Left colon (tissue), 2 donors: ENCODE results near the gene LCOR. TPM values are rescaled to one million over a fixed set of nuclear protein-coding genes. Genes with fewer than 3 reads are reported as not detected.

Experiments
- ATAC-seq: fragments of 200-7000 bp; cut with Tn5 transposase; one replicate; pipeline ENCODE4 v1.9.1; 2020; ENCODE audit warnings: mild to moderate bottlenecking, moderate library complexity
- DNase-seq, 2 donors: peaks; one replicate each; pipeline ENCODE4 v3.0.0-alpha.2; 2020
- intact Hi-C, 2 donors: fragments of 100-400 bp; cut with DNase I in 1 of 2; cut with micrococcal nuclease in 1 of 2; formaldehyde crosslinking; loops; one replicate each; pipeline versions ENCODE4 v1.11.2 to v1.14.0; 2022; cut with DNase I, micrococcal nuclease
- total RNA-seq, 2 donors: library from RNA; stranded (reverse); fragmentation: NEBNext Ultra II Directional; extraction: Animal tissue kit (Norgen Biotek cat#: 25700); gene quantifications; one replicate each; pipeline ENCODE4 v1.2.1, GENCODE V29; 2021
- donor health status: DM: no; HTN: no; CAD: no.
- donor health status: DM: yes; HTN: yes; CAD: no.

LCOR gene
- total RNA-seq, 2 donors from 2014 or later, result 82.4 to 93.7 TPM

- intact Hi-C loops, result no loop called here
- ATAC-seq (peak; percentile 9), DNase-seq (no peak)
Measured at GRCh38 chr10:96999337-96999736, 167.2 kb downstream of the LCOR start.

GRCh38 chr10:96999987-97000386, 167.9 kb downstream of the LCOR start:
- intact Hi-C loops, result no loop called here

GRCh38 chr10:97000487-97001182, 168.5 kb downstream of the LCOR start:
- ATAC-seq, result no peak
- intact Hi-C loops, result no loop called here
- no peak for DNase-seq

More at GRCh38 chr10:96999987-97000386, 167.9 kb downstream of the LCOR start:
- DNase-seq (no peak), ATAC-seq (no peak)

- intact Hi-C loops, result no loop called here
- DNase-seq, result no peak
- no peak for ATAC-seq
Measured at GRCh38 chr10:97001183-97001991, 169.3 kb downstream of the LCOR start.

- intact Hi-C loops, result no loop called here
- ATAC-seq, result no peak
Measured at GRCh38 chr10:97002670-97003069, 170.6 kb downstream of the LCOR start.

GRCh38 chr10:97003151-97003803, 171.2 kb downstream of the LCOR start:
- intact Hi-C loops, result no loop called here
- DNase-seq (no peak), ATAC-seq (no peak)

More at GRCh38 chr10:97002670-97003069, 170.6 kb downstream of the LCOR start:
- no peak for DNase-seq

- ATAC-seq (no peak), DNase-seq (no peak)
- intact Hi-C loops, result no loop called here
Measured at GRCh38 chr10:97003804-97004201, 171.7 kb downstream of the LCOR start.

- DNase-seq (no peak), ATAC-seq (no peak)
- intact Hi-C loops, result no loop called here
Measured at GRCh38 chr10:97004591-97004990, 172.5 kb downstream of the LCOR start.

- intact Hi-C loops, result no loop called here
- DNase-seq, result no peak
- ATAC-seq, result no peak
Measured at GRCh38 chr10:97005349-97005748, 173.3 kb downstream of the LCOR start.

- intact Hi-C loops, result no loop called here
- no peak for ATAC-seq
- DNase-seq, result no peak
Measured at GRCh38 chr10:97006364-97006763, 174.3 kb downstream of the LCOR start.

GRCh38 chr10:97007417-97007816, 175.3 kb downstream of the LCOR start:
- no peak for ATAC-seq

GRCh38 chr10:97010695-97011206, 178.7 kb downstream of the LCOR start:
- ATAC-seq, result no peak
- intact Hi-C loops, result no loop called here
- no peak for DNase-seq

More at GRCh38 chr10:97007417-97007816, 175.3 kb downstream of the LCOR start:
- intact Hi-C loops, result no loop called here
- no peak for DNase-seq

- intact Hi-C loops, result no loop called here
- ATAC-seq (no peak), DNase-seq (no peak)
Measured at GRCh38 chr10:97011397-97011796, 179.3 kb downstream of the LCOR start.

GRCh38 chr10:97012470-97012869, 180.4 kb downstream of the LCOR start:
- intact Hi-C loops, result no loop called here
- DNase-seq, result no peak
- ATAC-seq, result no peak

- no peak for DNase-seq
- no peak for ATAC-seq
- intact Hi-C loops, result no loop called here
Measured at GRCh38 chr10:97013568-97013967, 181.5 kb downstream of the LCOR start.

GRCh38 chr10:97013983-97014382, 181.9 kb downstream of the LCOR start:
- DNase-seq (no peak), ATAC-seq (no peak)
- intact Hi-C loops, result no loop called here

GRCh38 chr10:97015240-97015639, 183.1 kb downstream of the LCOR start:
- no peak for DNase-seq
- intact Hi-C loops, result no loop called here
- ATAC-seq, result no peak

GRCh38 chr10:97016728-97017473, 184.8 kb downstream of the LCOR start:
- DNase-seq, result no peak
- intact Hi-C loops, result no loop called here
- no peak for ATAC-seq

- ATAC-seq (no peak), DNase-seq (no peak)
- intact Hi-C loops, result no loop called here
Measured at GRCh38 chr10:97017474-97017903, 185.4 kb downstream of the LCOR start.
